T-cell (primary cell): ENCODE results near the gene STRAP. TPM values are rescaled to one million over a fixed set of nuclear protein-coding genes. Genes with fewer than 3 reads are reported as not detected.

Experiments used
- ATAC-seq, 4 experiments: fragments of 200-7000 bp in 3 of 4; fragments of 150-1000 bp in 1 of 4; cut with Tn5 transposase; replicated peaks in 1 of 4; 1 replicate in 3 of 4; 2 replicates in 1 of 4; pipeline ENCODE4 v1.10.0; 2021; ENCODE audit warnings: moderate library complexity in 3 of 4, mild to moderate bottlenecking in 2 of 4, moderate number of reproducible peaks in 1 of 4
- CTCF ChIA-PET, 2 donors: fragments of 300-600 bp; sonication (Branson Sonifier 250); formaldehyde crosslinking; loops; one replicate each; lab custom pipeline; 2022; ENCODE audit warnings: antibody characterized with exemption in 2 of 2; lab: Charles Lee
- POLR2A ChIA-PET, 2 donors: fragments of 300-600 bp; sonication (Branson Sonifier 250); formaldehyde crosslinking; loops; one replicate each; lab custom pipeline; 2022; ENCODE audit warnings: antibody characterized with exemption in 2 of 2; lab: Charles Lee
- DNase-seq, 35 experiments: peaks; one replicate each; pipeline versions ENCODE4 v3.0.0 to v3.0.0-alpha.2; 2013 to 2023
- H3K27ac ChIP-seq: one replicate; pipeline ENCODE4 v1.5.1; 2013; ENCODE audit warnings: low read length
- H3K27me3 ChIP-seq, 2 experiments: replicated peaks in 1 of 2; 1 replicate in 1 of 2; 2 replicates in 1 of 2; pipeline versions ENCODE4 v1.6.1 to v1.7.0; 2013; ENCODE audit warnings: low read length in 1 of 2, mixed read lengths in 1 of 2; ENCODE audit not compliant: control insufficient read depth in 2 of 2, insufficient read depth in 2 of 2; ENCODE audit errors: extremely low read depth in 1 of 2
- H3K36me3 ChIP-seq, 2 donors: 1 replicate in 1 of 2; 2 replicates in 1 of 2; pipeline versions ENCODE4 v1.6.1 to v1.7.0; 2013; ENCODE audit warnings: low read length in 1 of 2; ENCODE audit not compliant: control insufficient read depth in 2 of 2, insufficient read depth in 1 of 2; ENCODE audit errors: extremely low read depth in 1 of 2
- H3K4me1 ChIP-seq, 2 experiments: 1 replicate in 1 of 2; 2 replicates in 1 of 2; pipeline versions ENCODE4 v1.6.1 to v1.7.0; 2013; ENCODE audit warnings: low read length in 2 of 2, mixed read lengths in 1 of 2; ENCODE audit not compliant: insufficient read depth in 2 of 2, control insufficient read depth in 1 of 2; ENCODE audit errors: extremely low read depth in 1 of 2
- H3K4me3 ChIP-seq, 2 donors: 1 replicate in 1 of 2; 2 replicates in 1 of 2; pipeline versions ENCODE4 v1.5.1 to v1.7.0; 2013; ENCODE audit warnings: mild to moderate bottlenecking in 2 of 2, low read length in 1 of 2, moderate library complexity in 1 of 2; ENCODE audit not compliant: control insufficient read depth in 1 of 2; ENCODE audit errors: extremely low read depth in 1 of 2
- H3K9me3 ChIP-seq: 2 replicates; pipeline ENCODE4 v1.7.0; 2013
- H3K27ac Mint-ChIP-seq, 2 donors: one replicate each; pipeline ENCODE4 v1.8.0; 2020 to 2021; ENCODE audit warnings: mild to moderate bottlenecking in 2 of 2, mixed read lengths in 2 of 2
- H3K27me3 Mint-ChIP-seq, 2 donors: one replicate each; pipeline ENCODE4 v1.8.0; 2021 to 2022; ENCODE audit warnings: mixed read lengths in 2 of 2
- H3K36me3 Mint-ChIP-seq: one replicate; pipeline ENCODE4 v1.8.0; 2021; ENCODE audit warnings: mixed read lengths
- H3K4me1 Mint-ChIP-seq, 3 donors: one replicate each; pipeline ENCODE4 v1.8.0; 2020 to 2022; ENCODE audit warnings: mixed read lengths in 3 of 3, mild to moderate bottlenecking in 1 of 3
- H3K4me3 Mint-ChIP-seq, 3 donors: one replicate each; pipeline ENCODE4 v1.8.0; 2020 to 2022; ENCODE audit warnings: mild to moderate bottlenecking in 3 of 3, mixed read lengths in 3 of 3, moderate library complexity in 3 of 3
- H3K9me3 Mint-ChIP-seq, 3 donors: one replicate each; pipeline ENCODE4 v1.8.0; 2020 to 2022; ENCODE audit warnings: mixed read lengths in 3 of 3
- WGBS: methylation state at CpG from one replicate; pipeline ENCODE4 v1.1.5; 2013; ENCODE audit warnings: missing lambda C conversion rate; ENCODE audit not compliant: insufficient coverage; 5-methylcytosine and 5-hydroxymethylcytosine counted together
- total RNA-seq, 35 experiments: library from RNA in 6 of 35; stranded (reverse) in 6 of 35; fragments of 120-200 nt in 1 of 35; gene quantifications; one replicate each; pipeline versions ENCODE4 v1.2.1 to v1.2.4 and lab custom pipeline; 2013 to 2026

Gene STRAP
- total RNA-seq, 5 donors from 2014 or later (not counting 1 experiment from before 2014, with no cell fraction given): 47.4 to 101 (median 55.4) TPM

DNA sequence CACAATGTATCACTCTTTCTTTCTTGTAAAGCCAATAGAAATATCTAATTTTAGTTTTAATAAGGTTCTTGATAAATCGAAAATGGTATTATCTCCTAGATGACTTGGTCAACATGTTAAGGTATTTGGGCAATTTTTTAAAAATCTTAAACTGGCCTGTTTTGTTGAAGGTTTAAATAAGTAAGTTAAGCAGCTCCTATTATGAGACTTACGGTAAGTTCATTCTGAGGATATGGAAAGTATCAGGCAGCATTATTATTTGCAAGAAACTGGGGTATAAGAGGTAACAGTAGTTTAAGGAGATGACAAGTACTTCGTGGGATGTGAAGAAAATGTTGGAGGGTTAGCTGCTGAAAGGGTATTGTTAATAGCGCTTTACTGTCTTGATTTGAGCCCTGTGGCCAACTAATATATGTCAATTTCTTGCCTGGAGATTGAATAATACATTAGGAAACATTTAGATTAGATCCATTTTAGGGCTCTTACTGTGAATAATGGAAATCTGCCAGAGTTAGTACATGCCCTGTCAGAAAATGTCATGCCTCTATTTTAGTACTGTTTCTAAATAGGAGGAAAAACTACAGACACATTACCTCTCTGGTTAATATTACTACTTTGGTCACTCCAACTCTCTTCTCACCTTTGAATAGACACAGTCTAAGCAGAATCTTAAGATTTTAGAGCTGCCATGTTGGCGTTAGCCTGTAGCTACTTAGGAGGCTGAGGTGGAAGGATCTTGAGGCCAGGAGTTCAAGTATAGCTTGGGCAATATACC lies 5.0 kb downstream of the STRAP start:
- ChIA-PET POLR2A (interaction anchor here (0.7 to 1.2 kb wide), 3 partner anchors 16 to 1528 kb away, joined by 3 to 8 read pairs (median 3); no protein-coding TSS in a partner anchor), CTCF (interaction anchor here (1.1 to 1.6 kb wide), 3 partner anchors 10 to 20 kb away, joined by 3 to 5 read pairs (median 4); no protein-coding TSS in a partner anchor)
- H3K4me1 Mint-ChIP-seq: peaks cover 72 to 76% (median 73%) of the 10 kb centered on the region in 3 donors

DNA sequence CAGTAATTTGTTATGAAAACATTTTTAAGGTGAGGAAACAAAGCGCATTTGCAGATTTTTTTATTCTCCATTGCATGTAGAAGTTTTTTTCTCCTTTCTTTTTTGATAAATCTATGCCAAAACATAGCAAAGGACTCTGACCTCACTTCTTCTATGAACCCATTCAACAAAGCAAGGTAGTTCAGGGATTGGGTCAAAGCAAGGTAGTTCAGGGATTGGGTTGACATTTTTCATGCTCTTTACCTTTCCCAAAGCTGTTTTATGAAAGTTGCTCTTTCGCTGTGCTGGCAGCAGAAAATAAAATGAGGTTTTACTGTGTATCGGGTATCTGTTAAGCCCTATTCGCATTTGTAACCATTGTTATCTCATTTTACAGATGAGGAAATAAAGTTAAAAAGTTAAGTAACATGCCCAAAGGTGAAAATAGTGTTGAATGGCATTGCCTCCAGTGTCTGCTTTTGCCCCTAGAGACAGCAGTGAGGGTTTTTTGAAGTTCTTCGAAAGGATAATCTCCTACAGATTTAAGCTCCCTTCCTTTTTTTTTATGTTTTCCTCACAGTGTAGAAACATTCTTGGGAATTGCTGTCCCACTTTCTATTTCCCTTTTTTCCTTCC lies 10.6 kb downstream of the STRAP start:
- Mint-ChIP-seq H3K27me3 (no peaks in the 10 kb centered on the region), H3K4me3 (no peak overlapping the region), H3K36me3 (peaks cover 26% of the 10 kb centered on the region), H3K9me3 (no peaks in the 10 kb centered on the region), H3K4me1 (peaks cover 22 to 27% (median 22%) of the 10 kb centered on the region in 3 donors), H3K27ac (peak overlapping the region in 1 of 2 donors; percentile 34)
- Histone ChIP-seq H3K27me3 (no peaks in the 10 kb centered on the region), H3K4me3 (no peak overlapping the region), H3K9me3 (no peaks in the 10 kb centered on the region), H3K4me1 (no peaks in the 10 kb centered on the region), H3K27ac (no peak overlapping the region), H3K36me3 (peaks cover 0 to 41% of the 10 kb centered on the region in 2 donors)
- ATAC-seq (no peak), DNase-seq (no peak)
- no CpG with 5 or more reads among the region's 5 CpGs for WGBS
- CTCF ChIA-PET: no interaction called here
- POLR2A ChIA-PET: interaction anchor here in 1 of 2 donors (0.6 kb wide), 1 partner anchor 16 kb away, joined by 4 read pairs; no protein-coding TSS in a partner anchor

More for the DNA sequence above, 5.0 kb downstream of the STRAP start:
- Mint-ChIP-seq H3K27ac (no peak overlapping the region), H3K9me3 (no peaks in the 10 kb centered on the region), H3K4me3 (no peak overlapping the region), H3K36me3 (peaks cover 33% of the 10 kb centered on the region), H3K27me3 (no peaks in the 10 kb centered on the region)
- ATAC-seq (no peak), DNase-seq (no peak)
- H3K4me1 ChIP-seq: peaks cover 13 to 23% of the 10 kb centered on the region in 2 experiments
- H3K9me3 ChIP-seq: no peaks in the 10 kb centered on the region
- H3K27me3 ChIP-seq: no peaks in the 10 kb centered on the region
- H3K4me3 ChIP-seq: no peak overlapping the region
- no peak overlapping the region for H3K27ac ChIP-seq
- WGBS: 100% methylated on average over 1 of the region's 5 CpGs
- peaks cover 0 to 26% of the 10 kb centered on the region in 2 donors for H3K36me3 ChIP-seq

DNA sequence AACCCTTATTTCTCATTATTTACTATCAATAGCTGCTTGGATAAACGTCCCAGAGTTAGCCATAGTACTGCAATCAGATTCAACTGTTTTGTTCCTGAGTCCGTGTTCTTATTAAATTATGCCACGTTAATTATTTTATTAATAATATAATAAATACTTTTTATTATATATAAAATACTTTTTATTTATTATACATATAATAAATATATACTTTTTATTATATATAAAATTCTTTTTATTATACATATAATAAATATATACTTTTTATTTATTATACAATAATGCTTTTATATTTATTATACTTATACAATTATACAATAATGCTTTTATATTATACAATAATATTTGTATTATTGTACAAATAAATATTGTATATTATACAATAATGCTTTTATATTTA lies 11.1 kb downstream of the STRAP start:
- no peaks in the 10 kb centered on the region for H3K27me3 ChIP-seq
- no peak overlapping the region for H3K27ac ChIP-seq
- Mint-ChIP-seq H3K9me3 (no peaks in the 10 kb centered on the region), H3K27me3 (no peaks in the 10 kb centered on the region), H3K36me3 (peaks cover 26% of the 10 kb centered on the region), H3K27ac (no peak overlapping the region), H3K4me1 (peaks cover 17 to 24% (median 19%) of the 10 kb centered on the region in 3 donors), H3K4me3 (no peak overlapping the region)
- H3K4me3 ChIP-seq: no peak overlapping the region
- H3K36me3 ChIP-seq: peaks cover 0 to 42% of the 10 kb centered on the region in 2 donors
- DNase-seq (no peak), ATAC-seq (no peak)
- H3K9me3 ChIP-seq: no peaks in the 10 kb centered on the region
- no peaks in the 10 kb centered on the region for H3K4me1 ChIP-seq
- WGBS: 83% methylated on average over 1 of the region's 3 CpGs
- ChIA-PET POLR2A (no interaction called here), CTCF (no interaction called here)

- WGBS: 100% methylated on average over 1 of the region's 1 CpG
- Mint-ChIP-seq H3K4me3 (no peak overlapping the region), H3K27me3 (no peaks in the 10 kb centered on the region), H3K9me3 (no peaks in the 10 kb centered on the region), H3K36me3 (peaks cover 32% of the 10 kb centered on the region), H3K4me1 (peaks cover 0 to 11% (median 9%) of the 10 kb centered on the region in 3 donors), H3K27ac (peak overlapping the region in 1 of 2 donors; percentile 18)
- H3K4me3 ChIP-seq: no peak overlapping the region
- ChIA-PET POLR2A (interaction anchor here in 1 of 2 donors (0.6 to 1.0 kb wide), 4 partner anchors 13 to 1185 kb away, joined by 3 to 12 read pairs (median 4); partner anchors contain the start of gene DERA), CTCF (interaction anchor here (0.7 to 3.2 kb wide), 13 partner anchors 8 to 312 kb away, joined by 3 to 49 read pairs (median 4); partner anchors contain the start of gene DERA (in 1 of the 2))
- no peak overlapping the region for H3K27ac ChIP-seq
- peaks cover 2 to 59% of the 10 kb centered on the region in 2 donors for H3K36me3 ChIP-seq
- H3K9me3 ChIP-seq: no peaks in the 10 kb centered on the region
- DNase-seq (no peak), ATAC-seq (no peak)
- no peaks in the 10 kb centered on the region for H3K27me3 ChIP-seq
- no peaks in the 10 kb centered on the region for H3K4me1 ChIP-seq
Measured at GRCh38 chr12:15896867-15897266, 14.7 kb downstream of the STRAP start.

- CTCF ChIA-PET: interaction anchor here (0.7 to 3.2 kb wide), 16 partner anchors 9 to 363 kb away, joined by 3 to 49 read pairs (median 4); partner anchors contain the start of gene DERA (in 2 of the 2)
- DNase-seq: no peak
- no peaks in the 10 kb centered on the region for H3K27me3 ChIP-seq
- ATAC-seq: no peak
- no CpG with 5 or more reads among the region's 2 CpGs for WGBS
- Mint-ChIP-seq H3K4me1 (peaks cover 0 to 10% (median 9%) of the 10 kb centered on the region in 3 donors), H3K9me3 (no peaks in the 10 kb centered on the region), H3K36me3 (peaks cover 38% of the 10 kb centered on the region), H3K4me3 (no peak overlapping the region), H3K27ac (no peak overlapping the region), H3K27me3 (no peaks in the 10 kb centered on the region)
- H3K36me3 ChIP-seq: peaks cover 2 to 65% of the 10 kb centered on the region in 2 donors
- no peak overlapping the region for H3K27ac ChIP-seq
- no peaks in the 10 kb centered on the region for H3K9me3 ChIP-seq
- H3K4me1 ChIP-seq: no peaks in the 10 kb centered on the region
- no peak overlapping the region for H3K4me3 ChIP-seq
- POLR2A ChIA-PET: interaction anchor here in 1 of 2 donors (0.6 to 1.0 kb wide), 5 partner anchors 13 to 307 kb away, joined by 3 to 12 read pairs (median 5); partner anchors contain the start of gene DERA
Measured at GRCh38 chr12:15897433-15897832, 15.2 kb downstream of the STRAP start.

- H3K27me3 ChIP-seq: no peaks in the 10 kb centered on the region
- ATAC-seq: peak in 1 of 4 experiments; percentile 60
- no peak overlapping the region for H3K4me3 ChIP-seq
- DNase-seq: peak in 1 of 35 experiments; percentile 62
- H3K27ac ChIP-seq: no peak overlapping the region
- H3K36me3 ChIP-seq: peaks cover 2 to 65% of the 10 kb centered on the region in 2 donors
- peaks cover 40% of the 10 kb centered on the region for H3K36me3 Mint-ChIP-seq
- H3K4me1 Mint-ChIP-seq: peaks cover 0 to 10% (median 8%) of the 10 kb centered on the region in 3 donors
- POLR2A ChIA-PET: no interaction called here
- no peak overlapping the region for H3K4me3 Mint-ChIP-seq
- H3K27me3 Mint-ChIP-seq: no peaks in the 10 kb centered on the region
- CTCF ChIA-PET: interaction anchor here (0.5 to 3.2 kb wide), 9 partner anchors 10 to 717 kb away, joined by 3 to 49 read pairs (median 5); partner anchors contain the start of genes DERA (in 1 of the 2) and STRAP (in 1 of the 2)
- no peaks in the 10 kb centered on the region for H3K9me3 ChIP-seq
- no peaks in the 10 kb centered on the region for H3K4me1 ChIP-seq
- H3K9me3 Mint-ChIP-seq: no peaks in the 10 kb centered on the region
- peak overlapping the region in 1 of 2 donors; percentile 70 for H3K27ac Mint-ChIP-seq
Measured at GRCh38 chr12:15899282-15899870, 17.2 kb downstream of the STRAP start.
